Spleen (tissue), 11 donors: Measurements from ENCODE around the gene MAGEC3. TPM values are rescaled to one million over a fixed set of nuclear protein-coding genes. Genes with fewer than 3 reads are reported as not detected.

ENCODE experiments used
- DNase-seq: peaks from one replicate; pipeline ENCODE4 v3.0.0-alpha.2; 2020
- H3K27ac ChIP-seq, 8 donors: fragments of 200-600 bp; sonication (generic) in 7 of 8; 1 replicate in 4 of 8; 2 replicates in 4 of 8; pipeline versions ENCODE4 v1.5.0 to v1.8.0; 2016 to 2021; ENCODE audit warnings: inconsistent platforms in 4 of 8, mild to moderate bottlenecking in 4 of 8, moderate library complexity in 1 of 8
- H3K27me3 ChIP-seq, 7 donors: fragments of 200-600 bp; sonication (generic) in 6 of 7; replicated peaks in 1 of 7; 1 replicate in 4 of 7; 2 replicates in 3 of 7; pipeline versions ENCODE4 v1.5.0 to v1.8.0; 2016 to 2021; ENCODE audit warnings: inconsistent platforms in 3 of 7, mild to moderate bottlenecking in 1 of 7
- H3K36me3 ChIP-seq, 6 donors: fragments of 200-600 bp; sonication (generic) in 5 of 6; 1 replicate in 4 of 6; 2 replicates in 2 of 6; pipeline versions ENCODE4 v1.5.0 to v1.8.0; 2016 to 2021; ENCODE audit warnings: inconsistent platforms in 2 of 6
- H3K4me1 ChIP-seq, 6 donors: fragments of 200-600 bp; sonication (generic) in 5 of 6; 1 replicate in 3 of 6; 2 replicates in 3 of 6; pipeline versions ENCODE4 v1.5.0 to v1.8.0; 2016 to 2021; ENCODE audit warnings: inconsistent platforms in 3 of 6
- H3K4me3 ChIP-seq, 8 donors: fragments of 200-600 bp; sonication (generic) in 7 of 8; 1 replicate in 4 of 8; 2 replicates in 4 of 8; pipeline versions ENCODE4 v1.5.0 to v1.8.0; 2016 to 2021; ENCODE audit warnings: inconsistent platforms in 4 of 8, mild to moderate bottlenecking in 4 of 8, moderate library complexity in 2 of 8
- H3K9me3 ChIP-seq, 8 donors: fragments of 200-600 bp; sonication (generic) in 7 of 8; 1 replicate in 4 of 8; 2 replicates in 4 of 8; pipeline versions ENCODE4 v1.5.0 to v1.8.0; 2016 to 2021; ENCODE audit warnings: inconsistent platforms in 4 of 8
- POLR2A ChIP-seq, 3 donors: fragments of 450-650 bp; IDR thresholded peaks; one replicate each; pipeline ENCODE4 v1.5.1; 2017; ENCODE audit warnings: antibody characterized with exemption in 3 of 3, mild to moderate bottlenecking in 1 of 3
- POLR2AphosphoS5 ChIP-seq, 3 donors: sonication (generic); formaldehyde crosslinking; IDR thresholded peaks; one replicate each; pipeline ENCODE4 v1.5.1; 2017; ENCODE audit warnings: antibody characterized with exemption in 3 of 3
- WGBS, 5 donors: extraction: QIAGEN DNeasy Blood & Tissue Kit in 3 of 5; methylation state at CpG; one replicate each; pipeline versions ENCODE4 v1.1.5 to v1.1.7; 2013 to 2018; 5-methylcytosine and 5-hydroxymethylcytosine counted together
- intact Hi-C: fragments of 100-400 bp; cut with DNase I; formaldehyde crosslinking; loops from one replicate; pipeline ENCODE4 v1.15.0; 2023; ENCODE audit warnings: low total_unique reads
- polyA plus RNA-seq, 3 donors: library from polyadenylated mRNA; stranded (reverse); fragments of 200-250 nt; gene quantifications; one replicate each; pipeline ENCODE4 v1.2.1, GENCODE V29; 2013
- total RNA-seq, 7 donors: library from RNA; depleted of rRNA in 3 of 7; stranded (reverse); fragments of >200 nt in 3 of 7; fragmentation: NEBNext Ultra II Directional in 4 of 7; extraction: Animal tissue kit (Norgen Biotek cat#: 25700) in 4 of 7; gene quantifications; one replicate each; pipeline versions ENCODE4 v1.1.0 to v1.2.1, GENCODE V29; 2016 to 2021
- TF ChIP-seq, protein P1 (sequence below), 11 experiments: fragments of 200-600 bp in 7 of 11; fragments of 450-650 bp in 4 of 11; sonication (generic) in 4 of 11; IDR thresholded peaks in 8 of 11; conservative IDR thresholded peaks in 3 of 11; 1 replicate in 7 of 11; 2 replicates in 4 of 11; pipeline versions ENCODE4 v1.4.0 to v1.8.0; 2016 to 2021; ENCODE audit warnings: antibody characterized with exemption in 11 of 11, inconsistent platforms in 4 of 11, mild to moderate bottlenecking in 1 of 11
- donor health status: healthy with polysubstance abuse.
- donor health status: DM: no; HTN: no; CAD: no; lungs with moderate emphysema.
- donor health status: DM: no; HTN: no; CAD: no.
- donor health status: Bipolar disorder and iron deficiency.
- donor health status: healthy.
- donor health status: DM: no; HTN: no; CAD: no.
- donor health status: DM: yes; HTN: yes; CAD: no.

Gene MAGEC3
- total and polyA plus RNA-seq, 10 donors: 0.32 to 0.79 (median 0.57) TPM; not detected in 7

GRCh38 chrX:141936080-141936479 is 98.0 kb downstream of the MAGEC3 start:
- 63 to 87% (median 84%) methylated on average over 1 of the region's 1 CpG for WGBS, 5 donors
- Histone ChIP-seq H3K9me3 (peaks cover 0 to 6% (median 0%) of the 10 kb centered on the region in 8 donors), H3K27me3 (no peaks in the 10 kb centered on the region), H3K4me1 (no peaks in the 10 kb centered on the region), H3K36me3 (no peaks in the 10 kb centered on the region), H3K4me3 (no peak overlapping the region), H3K27ac (no peak overlapping the region)
- no peak for DNase-seq
- TF ChIP-seq, protein P1, sequence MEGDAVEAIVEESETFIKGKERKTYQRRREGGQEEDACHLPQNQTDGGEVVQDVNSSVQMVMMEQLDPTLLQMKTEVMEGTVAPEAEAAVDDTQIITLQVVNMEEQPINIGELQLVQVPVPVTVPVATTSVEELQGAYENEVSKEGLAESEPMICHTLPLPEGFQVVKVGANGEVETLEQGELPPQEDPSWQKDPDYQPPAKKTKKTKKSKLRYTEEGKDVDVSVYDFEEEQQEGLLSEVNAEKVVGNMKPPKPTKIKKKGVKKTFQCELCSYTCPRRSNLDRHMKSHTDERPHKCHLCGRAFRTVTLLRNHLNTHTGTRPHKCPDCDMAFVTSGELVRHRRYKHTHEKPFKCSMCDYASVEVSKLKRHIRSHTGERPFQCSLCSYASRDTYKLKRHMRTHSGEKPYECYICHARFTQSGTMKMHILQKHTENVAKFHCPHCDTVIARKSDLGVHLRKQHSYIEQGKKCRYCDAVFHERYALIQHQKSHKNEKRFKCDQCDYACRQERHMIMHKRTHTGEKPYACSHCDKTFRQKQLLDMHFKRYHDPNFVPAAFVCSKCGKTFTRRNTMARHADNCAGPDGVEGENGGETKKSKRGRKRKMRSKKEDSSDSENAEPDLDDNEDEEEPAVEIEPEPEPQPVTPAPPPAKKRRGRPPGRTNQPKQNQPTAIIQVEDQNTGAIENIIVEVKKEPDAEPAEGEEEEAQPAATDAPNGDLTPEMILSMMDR (IDR thresholded peaks at IDR 0.05 in 8 of 11, conservative IDR thresholded peaks at IDR 0.05 in 3 of 11): no peak
- TF ChIP-seq POLR2A (IDR thresholded peaks at IDR 0.05) (no peak), POLR2AphosphoS5 (IDR thresholded peaks at IDR 0.05) (no peak)
- intact Hi-C loops: no loop called here

- no peak overlapping the region for H3K4me3 ChIP-seq
- no peak overlapping the region for H3K27ac ChIP-seq
- no peak for TF ChIP-seq POLR2AphosphoS5 (IDR thresholded peaks at IDR 0.05)
- TF ChIP-seq, protein P1 (IDR thresholded peaks at IDR 0.05 in 8 of 11, conservative IDR thresholded peaks at IDR 0.05 in 3 of 11): no peak
- TF ChIP-seq POLR2A (IDR thresholded peaks at IDR 0.05): no peak
- peaks cover 0 to 5% (median 0%) of the 10 kb centered on the region in 8 donors for H3K9me3 ChIP-seq
- H3K36me3 ChIP-seq: no peaks in the 10 kb centered on the region
- intact Hi-C loops: no loop called here
- H3K4me1 ChIP-seq: no peaks in the 10 kb centered on the region
- H3K27me3 ChIP-seq: no peaks in the 10 kb centered on the region
- no peak for DNase-seq
- WGBS, 5 donors: 79 to 89% (median 82%) methylated on average over 2 of the region's 2 CpGs
Observed at GRCh38 chrX:141941234-141941633, 103.1 kb downstream of the MAGEC3 start.

GRCh38 chrX:141945426-141945825 is 107.3 kb downstream of the MAGEC3 start:
- Histone ChIP-seq H3K4me3 (no peak overlapping the region), H3K27ac (no peak overlapping the region), H3K4me1 (no peaks in the 10 kb centered on the region), H3K36me3 (no peaks in the 10 kb centered on the region), H3K9me3 (no peaks in the 10 kb centered on the region), H3K27me3 (no peaks in the 10 kb centered on the region)
- TF ChIP-seq POLR2AphosphoS5 (IDR thresholded peaks at IDR 0.05) (no peak), POLR2A (IDR thresholded peaks at IDR 0.05) (no peak)
- TF ChIP-seq, protein P1 (IDR thresholded peaks at IDR 0.05 in 8 of 11, conservative IDR thresholded peaks at IDR 0.05 in 3 of 11): no peak
- intact Hi-C loops: no loop called here
- 68 to 85% (median 77%) methylated on average over 7 of the region's 7 CpGs for WGBS, 5 donors
- DNase-seq: no peak

- no peak for DNase-seq
- intact Hi-C loops: no loop called here
- no peak overlapping the region for H3K4me3 ChIP-seq
- 74 to 91% (median 78%) methylated on average over 3 of the region's 3 CpGs for WGBS, 5 donors
- H3K27ac ChIP-seq: no peak overlapping the region
- TF ChIP-seq, protein P1 (IDR thresholded peaks at IDR 0.05 in 8 of 11, conservative IDR thresholded peaks at IDR 0.05 in 3 of 11): no peak
- no peak for TF ChIP-seq POLR2AphosphoS5 (IDR thresholded peaks at IDR 0.05)
- no peaks in the 10 kb centered on the region for H3K27me3 ChIP-seq
- H3K4me1 ChIP-seq: no peaks in the 10 kb centered on the region
- peaks cover 0 to 3% (median 0%) of the 10 kb centered on the region in 8 donors for H3K9me3 ChIP-seq
- no peaks in the 10 kb centered on the region for H3K36me3 ChIP-seq
Observed at GRCh38 chrX:141947350-141947749, 109.2 kb downstream of the MAGEC3 start.

Other genes with a start within 250 kb of the MAGEC3 start
- not detected for gene SPANXA2, start 248.6 kb upstream of the MAGEC3 start, total RNA-seq
- not detected for gene SPANXA2, start 248.6 kb upstream of the MAGEC3 start, polyA plus RNA-seq
- gene SPANXD, start 139.6 kb upstream of the MAGEC3 start, total RNA-seq: not detected
- gene SPANXD, start 139.6 kb upstream of the MAGEC3 start, polyA plus RNA-seq: not detected
- gene MAGEC1, start 65.6 kb downstream of the MAGEC3 start, total RNA-seq: under 1 TPM in 2 of 7 donors, not detected in 5; 0.13 to 0.68 TPM
- not detected for gene MAGEC1, start 65.6 kb downstream of the MAGEC3 start, polyA plus RNA-seq